ENCODE results near the gene CHD3. TPM values are rescaled to one million over a fixed set of nuclear protein-coding genes. Genes with fewer than 3 reads are reported as not detected.

Gene CHD3
- total and polyA plus RNA-seq, 2 experiments from 2014 or later = 41.2 to 75.3 TPM

DNA sequence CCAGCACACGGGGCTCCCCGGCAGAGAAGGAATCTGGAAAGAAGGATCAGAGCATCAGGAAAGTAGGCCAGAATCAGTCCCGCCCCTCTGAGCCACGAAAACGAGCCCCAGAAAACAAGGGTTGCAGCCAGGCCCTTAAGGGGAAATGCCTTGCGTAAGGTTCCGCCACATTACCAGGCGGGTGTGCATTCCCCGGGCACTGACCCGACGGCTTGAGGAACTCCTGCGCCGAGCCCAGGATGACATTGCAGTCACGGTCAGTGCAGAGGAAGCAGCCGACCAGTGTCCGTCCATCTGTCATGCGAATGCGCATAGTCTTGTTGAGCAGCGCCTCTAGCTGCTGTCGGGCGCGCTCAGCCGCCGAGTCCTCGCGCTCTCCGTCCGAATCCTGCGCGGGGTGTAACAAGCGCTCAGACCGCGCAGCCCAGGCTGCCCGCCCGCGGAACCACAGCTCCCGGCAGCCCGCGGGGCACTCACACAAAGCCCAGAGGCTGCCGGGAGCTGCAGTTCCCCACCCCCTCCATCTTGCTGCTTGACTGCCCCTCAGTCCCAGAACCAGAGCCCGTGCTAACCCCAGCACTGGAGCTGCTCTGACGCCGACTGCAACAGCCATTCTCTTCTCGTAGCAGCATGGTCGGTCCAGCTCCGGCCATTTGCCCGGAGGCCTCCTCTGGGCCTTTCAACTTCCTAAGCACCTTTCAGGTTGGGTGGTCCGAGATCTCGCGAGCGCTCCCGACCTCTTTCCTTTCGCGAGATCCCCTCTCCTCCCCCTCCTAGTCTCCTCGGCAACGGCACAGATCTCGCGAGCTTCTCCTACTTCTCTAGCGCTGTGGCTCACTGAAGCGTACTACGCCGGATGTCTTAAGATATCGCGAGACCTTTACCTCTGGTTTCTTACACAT, 31.5 kb upstream of the CHD3 start, which contains the start of gene NAA38:
TSS of gene NAA38 (minus strand) at position 749 of the 902 bp plus-strand sequence. CDS start at position 653, 96 bp downstream.
- peak; percentile 99 for DNase-seq (ENCODE audit: low spot score)
- H4K20me1 ChIP-seq (ENCODE audit: insufficient read depth, poor library complexity, severe bottlenecking) = peaks cover 14% of the 10 kb centered on the region
- 2% methylated on average over 62 of the region's 64 CpGs for WGBS (ENCODE audit: low lambda C conversion rate, missing lambda C conversion rate)
- TF ChIP-seq EZH2 (IDR thresholded peaks at IDR 0.05; ENCODE audit: borderline replicate concordance) = no peak
- TF ChIP-seq EZH2phosphoT487 (IDR thresholded peaks at IDR 0.05; ENCODE audit: low read depth, severe bottlenecking, unreplicated experiment) = no peak
- TF ChIP-seq CTCF (IDR thresholded peaks at IDR 0.05; ENCODE audit: poor library complexity) = peak; percentile 47
- no peaks in the 10 kb centered on the region for H3K9me2 ChIP-seq (replicated peaks; ENCODE audit: insufficient read depth)
- no peaks in the 10 kb centered on the region for H3K9me3 ChIP-seq (ENCODE audit: low read depth)
- peak within 1 kb of the TSS; percentile 35 for H2AFZ ChIP-seq
- peak within 1 kb of the TSS; percentile 93 for H3K4me2 ChIP-seq
- H3K79me2 ChIP-seq = peaks cover 50% of the 10 kb centered on the region
- H3K36me3 ChIP-seq (replicated peaks; ENCODE audit: insufficient read depth, low read depth) = no peaks in the 10 kb centered on the region
- H3K4me1 ChIP-seq (ENCODE audit: insufficient read depth) = peaks cover 34% of the 10 kb centered on the region
- H3K27me3 ChIP-seq = no peaks in the 10 kb centered on the region
- peak within 1 kb of the TSS; percentile 91 for H3K27ac ChIP-seq
- peak within 1 kb of the TSS; percentile 44 for H3K4me3 ChIP-seq

- WGBS (ENCODE audit: low lambda C conversion rate, missing lambda C conversion rate) = 3% methylated on average over 48 of the region's 48 CpGs
- H2AFZ ChIP-seq = peak within 1 kb of the TSS; percentile 35
- peak within 1 kb of the TSS; percentile 93 for H3K4me2 ChIP-seq
- H3K27ac ChIP-seq = peak within 1 kb of the TSS; percentile 91
- peak within 1 kb of the TSS; percentile 44 for H3K4me3 ChIP-seq
- peak; percentile 95 for DNase-seq (ENCODE audit: low spot score)
- H3K9me2 ChIP-seq (replicated peaks; ENCODE audit: insufficient read depth) = no peaks in the 10 kb centered on the region
- peaks cover 44% of the 10 kb centered on the region for H3K79me2 ChIP-seq
- TF ChIP-seq CTCF (IDR thresholded peaks at IDR 0.05; ENCODE audit: poor library complexity) (no peak), EZH2 (IDR thresholded peaks at IDR 0.05; ENCODE audit: borderline replicate concordance) (no peak), EZH2phosphoT487 (IDR thresholded peaks at IDR 0.05; ENCODE audit: low read depth, severe bottlenecking, unreplicated experiment) (no peak)
- peaks cover 36% of the 10 kb centered on the region for H3K4me1 ChIP-seq (ENCODE audit: insufficient read depth)
- no peaks in the 10 kb centered on the region for H3K9me3 ChIP-seq (ENCODE audit: low read depth)
- H3K27me3 ChIP-seq = no peaks in the 10 kb centered on the region
- no peaks in the 10 kb centered on the region for H3K36me3 ChIP-seq (replicated peaks; ENCODE audit: insufficient read depth, low read depth)
- H4K20me1 ChIP-seq (ENCODE audit: insufficient read depth, poor library complexity, severe bottlenecking) = peaks cover 5% of the 10 kb centered on the region
These were observed 30.7 kb upstream of the CHD3 start, which contains the start of gene CYB5D1 for GRCh38 chr17:7857713-7858521. CYB5D1 (plus strand) TSS chr17:7858003; CDS start chr17:7858135, 132 bp downstream.

DNA sequence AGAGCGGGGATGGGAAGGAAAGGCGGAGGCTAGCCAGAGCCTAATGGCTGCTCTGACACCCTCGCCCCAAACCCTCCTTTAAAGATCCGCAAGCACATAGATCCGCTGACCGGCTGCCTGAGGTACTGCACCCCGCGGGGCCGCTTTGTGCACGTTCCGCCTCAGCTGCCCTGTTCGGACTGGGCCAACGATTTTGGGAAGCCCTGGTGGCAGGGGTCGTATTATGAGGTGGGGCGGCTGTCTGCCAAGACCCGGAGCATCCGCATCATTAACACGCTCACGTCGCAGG, 30.1 kb upstream of the CHD3 start:
- peaks cover 40% of the 10 kb centered on the region for H3K79me2 ChIP-seq
- WGBS (ENCODE audit: low lambda C conversion rate, missing lambda C conversion rate) = 21% methylated on average over 20 of the region's 20 CpGs
- H3K27ac ChIP-seq = peak overlapping the region; percentile 91
- TF ChIP-seq EZH2 (IDR thresholded peaks at IDR 0.05; ENCODE audit: borderline replicate concordance) = no peak
- peak; percentile 29 for TF ChIP-seq CTCF (IDR thresholded peaks at IDR 0.05; ENCODE audit: poor library complexity)
- H2AFZ ChIP-seq = peak overlapping the region; percentile 33
- H3K9me2 ChIP-seq (replicated peaks; ENCODE audit: insufficient read depth) = no peaks in the 10 kb centered on the region
- no peaks in the 10 kb centered on the region for H3K27me3 ChIP-seq
- peak overlapping the region; percentile 93 for H3K4me2 ChIP-seq
- H3K4me3 ChIP-seq = peak overlapping the region; percentile 32
- no peaks in the 10 kb centered on the region for H3K9me3 ChIP-seq (ENCODE audit: low read depth)
- H3K36me3 ChIP-seq (replicated peaks; ENCODE audit: insufficient read depth, low read depth) = no peaks in the 10 kb centered on the region
- peak; percentile 73 for DNase-seq (ENCODE audit: low spot score)
- peaks cover 39% of the 10 kb centered on the region for H3K4me1 ChIP-seq (ENCODE audit: insufficient read depth)
- peaks cover 3% of the 10 kb centered on the region for H4K20me1 ChIP-seq (ENCODE audit: insufficient read depth, poor library complexity, severe bottlenecking)

Measured in hepatocyte (in vitro differentiated cells).